ENCODE data around the gene SHC4. TPM values are rescaled to one million over a fixed set of nuclear protein-coding genes. Genes with fewer than 3 reads are reported as not detected.
A peak's percentile ranks its signal among the peaks of the same experiment; 100 is the strongest.

The SHC4 gene
- total RNA-seq, 1 experiment from 2014 or later = 0.63 TPM

DNA sequence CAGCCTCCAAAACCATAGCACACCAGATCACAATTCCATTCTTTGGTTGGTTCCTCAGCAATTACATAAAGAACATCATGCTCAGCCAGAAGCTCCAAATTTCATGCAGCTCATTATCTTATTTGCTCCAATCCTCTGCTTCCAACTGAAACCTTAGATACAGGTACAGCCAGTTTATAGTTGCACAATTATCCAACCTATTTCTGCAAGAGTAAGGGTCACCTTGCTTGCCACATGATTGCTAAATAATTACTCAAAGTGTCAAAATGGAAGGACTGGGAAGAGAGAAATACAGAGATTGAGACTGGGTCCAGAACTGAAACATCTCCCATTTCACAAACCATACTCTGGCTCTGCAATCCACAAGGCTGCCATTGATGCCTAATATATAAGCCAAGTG is 23.4 kb upstream of the SHC4 start:
- Mint-ChIP-seq H3K27ac (peak overlapping the region; percentile 43; the same call in 1 of the 2 replicates), H3K36me3 (peaks cover 12% of the 10 kb centered on the region), H3K4me3 (no peak overlapping the region), H3K9me3 (no peaks in the 10 kb centered on the region), H3K27me3 (ENCODE audit: low read depth) (no peaks in the 10 kb centered on the region), H3K4me1 (peaks cover 11% of the 10 kb centered on the region)
- ATAC-seq (no peak), DNase-seq (ENCODE audit: low spot score) (no peak)
- ChIA-PET POLR2A (no interaction called here), CTCF (interaction anchor here (1.6 to 4.0 kb wide), 3 partner anchors 11 to 125 kb away, joined by 7 to 46 read pairs (median 7); partner anchors contain the start of gene SHC4)
- TF ChIP-seq ZNF396 (CRISPR knock-in tag; IDR thresholded peaks at IDR 0.05; ENCODE audit: borderline replicate concordance) (no peak), NFYB (CRISPR knock-in tag; conservative IDR thresholded peaks at IDR 0.05; ENCODE audit: low read depth) (no peak), TEAD4 (CRISPR knock-in tag; IDR thresholded peaks at IDR 0.05) (no peak), ZNF416 (CRISPR knock-in tag; IDR thresholded peaks at IDR 0.05) (no peak), ZNF138 (CRISPR knock-in tag; conservative IDR thresholded peaks at IDR 0.05) (no peak), ZNF532 (CRISPR knock-in tag; IDR thresholded peaks at IDR 0.05; ENCODE audit: borderline replicate concordance) (no peak), USF2 (CRISPR knock-in tag; IDR thresholded peaks at IDR 0.05) (no peak), ELF4 (CRISPR knock-in tag; IDR thresholded peaks at IDR 0.05; ENCODE audit: low read depth) (no peak), FOXP4 (CRISPR knock-in tag; IDR thresholded peaks at IDR 0.05) (no peak), OVOL2 (CRISPR knock-in tag; IDR thresholded peaks at IDR 0.05; ENCODE audit: borderline replicate concordance) (no peak), GABPB1 (CRISPR knock-in tag; IDR thresholded peaks at IDR 0.05) (no peak), SMAD3 (CRISPR knock-in tag; IDR thresholded peaks at IDR 0.05; ENCODE audit: borderline replicate concordance) (no peak), E2F5 (CRISPR knock-in tag; IDR thresholded peaks at IDR 0.05) (no peak), ZNF423 (CRISPR knock-in tag; IDR thresholded peaks at IDR 0.05) (no peak), AR (CRISPR knock-in tag; IDR thresholded peaks at IDR 0.05) (no peak)
- TF ChIP-seq, protein P1, sequence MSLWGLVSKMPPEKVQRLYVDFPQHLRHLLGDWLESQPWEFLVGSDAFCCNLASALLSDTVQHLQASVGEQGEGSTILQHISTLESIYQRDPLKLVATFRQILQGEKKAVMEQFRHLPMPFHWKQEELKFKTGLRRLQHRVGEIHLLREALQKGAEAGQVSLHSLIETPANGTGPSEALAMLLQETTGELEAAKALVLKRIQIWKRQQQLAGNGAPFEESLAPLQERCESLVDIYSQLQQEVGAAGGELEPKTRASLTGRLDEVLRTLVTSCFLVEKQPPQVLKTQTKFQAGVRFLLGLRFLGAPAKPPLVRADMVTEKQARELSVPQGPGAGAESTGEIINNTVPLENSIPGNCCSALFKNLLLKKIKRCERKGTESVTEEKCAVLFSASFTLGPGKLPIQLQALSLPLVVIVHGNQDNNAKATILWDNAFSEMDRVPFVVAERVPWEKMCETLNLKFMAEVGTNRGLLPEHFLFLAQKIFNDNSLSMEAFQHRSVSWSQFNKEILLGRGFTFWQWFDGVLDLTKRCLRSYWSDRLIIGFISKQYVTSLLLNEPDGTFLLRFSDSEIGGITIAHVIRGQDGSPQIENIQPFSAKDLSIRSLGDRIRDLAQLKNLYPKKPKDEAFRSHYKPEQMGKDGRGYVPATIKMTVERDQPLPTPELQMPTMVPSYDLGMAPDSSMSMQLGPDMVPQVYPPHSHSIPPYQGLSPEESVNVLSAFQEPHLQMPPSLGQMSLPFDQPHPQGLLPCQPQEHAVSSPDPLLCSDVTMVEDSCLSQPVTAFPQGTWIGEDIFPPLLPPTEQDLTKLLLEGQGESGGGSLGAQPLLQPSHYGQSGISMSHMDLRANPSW (CRISPR knock-in tag; conservative IDR thresholded peaks at IDR 0.05; ENCODE audit: low read depth) = no peak
